Measurements from ENCODE around the gene LRMDA. TPM values are rescaled to one million over a fixed set of nuclear protein-coding genes. Genes with fewer than 3 reads are reported as not detected.

LRMDA gene
- total RNA-seq, 3 donors from 2014 or later: 8.3 to 17.1 (median 11.1) TPM

DNA sequence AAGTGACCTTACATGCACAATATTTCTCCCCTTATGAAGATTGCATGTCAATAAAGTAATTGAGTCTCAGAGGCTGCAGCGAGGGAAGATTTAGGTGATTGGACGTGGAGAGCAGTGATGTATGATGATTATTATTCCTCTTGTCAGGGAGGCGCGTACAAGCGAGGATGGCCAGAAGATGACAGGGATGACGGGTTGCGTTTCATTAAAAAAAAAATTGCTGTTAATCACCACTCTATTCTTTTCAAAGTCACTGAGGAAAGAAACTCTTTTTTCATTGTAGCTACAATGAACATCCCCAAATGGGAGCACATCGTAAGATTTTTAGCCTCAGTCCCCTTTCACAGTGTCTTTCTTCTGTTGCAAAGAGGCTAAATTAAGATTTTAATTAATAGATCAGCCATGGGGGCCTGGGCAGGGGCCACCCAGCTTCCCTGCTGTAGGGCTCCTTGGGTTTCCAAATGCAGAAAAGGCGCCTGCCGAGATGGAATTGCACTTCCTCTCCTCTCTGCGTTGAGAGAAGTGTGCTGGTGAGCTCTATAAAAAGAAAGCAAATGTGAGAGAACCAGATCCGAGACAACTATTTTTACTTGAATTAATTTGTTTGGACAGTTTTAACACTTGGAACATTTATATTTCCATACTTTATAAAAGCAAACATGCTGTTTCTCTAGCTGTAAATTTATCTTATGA, 998.1 kb downstream of the LRMDA start:
- Histone ChIP-seq H3K4me3 (peak overlapping the region in 1 of 3 donors; percentile 7), H3K9me3 (no peaks in the 10 kb centered on the region), H3K27ac (no peak overlapping the region), H3K4me1 (no peaks in the 10 kb centered on the region), H3K27me3 (no peaks in the 10 kb centered on the region), H3K36me3 (no peaks in the 10 kb centered on the region)
- intact Hi-C loops (cut with DNase I; ENCODE audit: low total_unique reads): no loop called here
- TF ChIP-seq, protein P1, sequence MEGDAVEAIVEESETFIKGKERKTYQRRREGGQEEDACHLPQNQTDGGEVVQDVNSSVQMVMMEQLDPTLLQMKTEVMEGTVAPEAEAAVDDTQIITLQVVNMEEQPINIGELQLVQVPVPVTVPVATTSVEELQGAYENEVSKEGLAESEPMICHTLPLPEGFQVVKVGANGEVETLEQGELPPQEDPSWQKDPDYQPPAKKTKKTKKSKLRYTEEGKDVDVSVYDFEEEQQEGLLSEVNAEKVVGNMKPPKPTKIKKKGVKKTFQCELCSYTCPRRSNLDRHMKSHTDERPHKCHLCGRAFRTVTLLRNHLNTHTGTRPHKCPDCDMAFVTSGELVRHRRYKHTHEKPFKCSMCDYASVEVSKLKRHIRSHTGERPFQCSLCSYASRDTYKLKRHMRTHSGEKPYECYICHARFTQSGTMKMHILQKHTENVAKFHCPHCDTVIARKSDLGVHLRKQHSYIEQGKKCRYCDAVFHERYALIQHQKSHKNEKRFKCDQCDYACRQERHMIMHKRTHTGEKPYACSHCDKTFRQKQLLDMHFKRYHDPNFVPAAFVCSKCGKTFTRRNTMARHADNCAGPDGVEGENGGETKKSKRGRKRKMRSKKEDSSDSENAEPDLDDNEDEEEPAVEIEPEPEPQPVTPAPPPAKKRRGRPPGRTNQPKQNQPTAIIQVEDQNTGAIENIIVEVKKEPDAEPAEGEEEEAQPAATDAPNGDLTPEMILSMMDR (IDR thresholded peaks at IDR 0.05): no peak
- TF ChIP-seq POLR2A (IDR thresholded peaks at IDR 0.05) (no peak), POLR2AphosphoS5 (IDR thresholded peaks at IDR 0.05) (no peak)
- DNase-seq (ENCODE audit: low spot score in 2 of 2): no peak

GRCh38 chr10:76430061-76430645, 998.7 kb downstream of the LRMDA start:
- Histone ChIP-seq H3K27ac (no peak overlapping the region), H3K9me3 (no peaks in the 10 kb centered on the region), H3K4me1 (no peaks in the 10 kb centered on the region), H3K4me3 (no peak overlapping the region), H3K27me3 (no peaks in the 10 kb centered on the region), H3K36me3 (no peaks in the 10 kb centered on the region)
- TF ChIP-seq POLR2AphosphoS5 (IDR thresholded peaks at IDR 0.05): no peak
- no peak for TF ChIP-seq POLR2A (IDR thresholded peaks at IDR 0.05)
- TF ChIP-seq, protein P1 (IDR thresholded peaks at IDR 0.05): no peak
- intact Hi-C loops (cut with DNase I; ENCODE audit: low total_unique reads): no loop called here
- DNase-seq (ENCODE audit: low spot score in 2 of 2): no peak

DNA sequence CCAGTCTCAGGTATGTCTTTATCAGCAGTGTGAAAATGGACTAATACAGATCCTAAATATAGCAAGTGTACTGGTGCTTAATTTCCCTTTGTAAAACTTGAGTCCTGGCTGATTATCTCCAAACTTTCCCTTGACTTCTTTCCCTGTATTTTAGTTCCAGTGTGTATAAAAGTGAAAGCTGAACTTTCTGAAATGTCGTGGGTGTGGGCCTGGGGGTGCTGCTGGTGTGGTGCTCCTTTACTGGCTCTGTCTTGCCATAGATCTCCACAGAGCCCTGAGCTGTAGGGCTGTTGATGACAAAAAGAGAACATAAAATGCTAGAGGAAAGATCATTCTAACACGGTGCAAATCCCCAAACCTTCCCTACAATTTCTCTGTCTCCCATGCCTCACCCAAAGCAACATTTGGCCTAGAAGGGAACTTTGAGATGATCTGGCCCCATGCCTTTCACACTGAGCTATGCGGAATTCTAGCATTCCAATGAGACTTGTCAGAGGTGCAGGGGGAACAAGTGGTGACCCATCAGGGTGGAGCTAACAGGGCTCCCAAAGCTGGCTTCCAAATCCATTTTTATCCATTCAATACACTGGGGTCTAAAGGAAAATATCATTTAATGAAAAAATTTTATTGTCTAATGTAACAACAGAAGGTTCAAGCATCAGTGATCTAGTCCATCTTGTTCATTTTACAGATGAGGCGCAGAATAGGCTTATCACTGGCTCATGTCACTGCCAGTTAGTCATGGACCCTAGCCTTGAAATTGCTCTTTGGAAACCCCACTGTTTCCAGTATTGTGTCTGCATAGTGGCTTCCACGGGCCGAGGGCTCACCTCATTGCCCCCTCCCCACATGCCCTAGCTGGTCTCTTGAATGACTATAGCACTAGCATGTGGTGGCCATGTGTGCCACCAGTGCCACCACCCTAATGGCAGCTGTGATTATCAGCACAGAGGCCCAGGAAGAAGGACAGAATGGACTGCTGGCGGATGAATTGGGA, 1000.9 kb downstream of the LRMDA start:
- Histone ChIP-seq H3K36me3 (no peaks in the 10 kb centered on the region), H3K4me3 (no peak overlapping the region), H3K9me3 (no peaks in the 10 kb centered on the region), H3K27ac (peak overlapping the region in 1 of 2 donors; percentile 42), H3K27me3 (no peaks in the 10 kb centered on the region), H3K4me1 (no peaks in the 10 kb centered on the region)
- TF ChIP-seq, protein P1 (IDR thresholded peaks at IDR 0.05): no peak
- TF ChIP-seq POLR2AphosphoS5 (IDR thresholded peaks at IDR 0.05) (no peak), POLR2A (IDR thresholded peaks at IDR 0.05) (no peak)
- DNase-seq (ENCODE audit: low spot score in 2 of 2): no peak
- intact Hi-C loops (cut with DNase I; ENCODE audit: low total_unique reads): no loop called here

DNA sequence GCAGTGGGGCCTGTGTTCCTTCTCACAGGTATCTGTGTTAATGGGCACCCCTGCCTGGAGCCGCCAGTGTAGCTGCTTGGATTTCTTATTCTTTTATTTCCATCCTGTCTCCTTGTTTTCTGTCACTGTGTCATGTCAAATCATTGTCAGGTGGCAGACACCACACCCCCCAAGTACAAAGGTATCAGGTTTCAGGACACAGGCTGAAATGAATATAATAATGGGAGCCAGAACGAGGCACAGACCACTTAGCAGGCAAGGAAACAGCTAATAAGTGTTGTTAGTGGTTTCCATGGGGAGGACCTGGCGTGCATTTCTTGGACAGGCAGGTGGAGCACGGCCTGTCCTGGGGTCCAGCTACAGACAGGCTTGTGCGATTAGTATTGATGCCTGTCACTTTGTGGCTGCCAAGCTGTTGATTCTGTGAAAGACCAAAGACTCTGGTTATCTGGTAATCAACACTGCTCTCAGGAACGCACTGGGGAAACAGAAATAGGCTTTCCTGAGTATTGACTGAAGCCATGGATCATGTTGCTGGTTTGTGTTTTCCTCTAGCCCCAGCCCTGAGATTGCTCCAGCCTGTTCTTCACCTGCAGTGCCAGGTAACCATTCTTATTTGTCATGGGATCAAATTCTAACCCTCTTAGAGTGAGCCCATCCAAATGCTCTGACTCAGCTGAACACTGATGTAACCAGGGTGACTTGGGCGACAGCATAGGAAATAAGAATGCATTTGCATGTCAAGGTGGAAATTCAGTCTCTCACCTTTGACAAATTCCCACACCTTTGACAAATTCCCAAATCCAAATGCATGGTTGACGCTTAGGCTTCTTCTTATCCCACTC, 1002.0 kb downstream of the LRMDA start:
- Histone ChIP-seq H3K27ac (no peak overlapping the region), H3K36me3 (no peaks in the 10 kb centered on the region), H3K9me3 (no peaks in the 10 kb centered on the region), H3K27me3 (no peaks in the 10 kb centered on the region), H3K4me1 (no peaks in the 10 kb centered on the region), H3K4me3 (no peak overlapping the region)
- no peak for DNase-seq (ENCODE audit: low spot score in 2 of 2)
- intact Hi-C loops (cut with DNase I; ENCODE audit: low total_unique reads): no loop called here
- no peak for TF ChIP-seq POLR2A (IDR thresholded peaks at IDR 0.05)
- no peak for TF ChIP-seq POLR2AphosphoS5 (IDR thresholded peaks at IDR 0.05)
- TF ChIP-seq, protein P1 (IDR thresholded peaks at IDR 0.05): no peak
